ENCODE data around the gene NDUFV2.

- TF ChIP-seq CTCF (conservative IDR thresholded peaks at IDR 0.05) (no peak), EZH2 (IDR thresholded peaks at IDR 0.05; ENCODE audit: low read depth) (no peak)
Measured at GRCh38 chr18:9086015-9086414, 16.5 kb upstream of the NDUFV2 start.

All from PC-9 (cell line).